Measurements from ENCODE around the gene CEND1.

CEND1 gene

DNA sequence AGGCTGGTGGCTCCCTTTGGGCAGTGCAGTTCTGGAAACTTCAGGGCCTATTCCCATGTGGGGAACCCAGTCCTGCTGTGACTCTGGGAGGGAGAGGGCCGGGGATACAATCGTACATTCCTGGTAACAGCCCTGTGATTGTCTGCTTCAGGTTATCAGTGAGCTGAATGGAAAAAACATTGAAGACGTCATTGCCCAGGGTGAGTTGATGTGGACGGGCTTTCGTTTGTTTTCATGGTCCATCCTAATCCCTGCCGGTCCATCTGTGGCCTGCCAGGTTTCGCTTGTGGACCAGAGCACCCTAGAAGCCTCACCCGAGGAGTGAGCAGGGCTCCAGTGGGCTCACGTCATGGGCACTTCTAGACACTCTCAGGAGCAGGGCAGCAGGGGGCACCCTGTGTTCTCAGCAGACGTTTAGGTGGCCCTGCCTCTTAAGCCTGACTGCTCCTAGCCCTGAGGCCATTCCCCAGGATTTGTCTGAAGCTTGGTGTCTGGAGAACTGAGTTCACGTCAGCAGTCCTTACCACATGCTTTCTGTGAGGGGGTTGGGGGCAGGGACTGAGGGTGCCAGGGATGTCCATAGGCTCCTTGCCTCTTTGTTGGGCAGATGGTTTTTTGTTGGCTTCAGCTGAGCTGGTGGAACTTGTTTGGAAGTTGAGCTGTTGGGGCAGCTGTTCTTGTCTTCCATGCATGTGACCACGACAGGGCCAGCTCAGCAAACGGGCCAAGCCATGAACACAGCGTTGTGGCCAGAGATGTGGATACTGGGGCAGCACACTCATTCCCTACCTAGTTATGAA is 21.8 kb upstream of the CEND1 start:
- DNase-seq (ENCODE audit: low spot score): no peak

DNA sequence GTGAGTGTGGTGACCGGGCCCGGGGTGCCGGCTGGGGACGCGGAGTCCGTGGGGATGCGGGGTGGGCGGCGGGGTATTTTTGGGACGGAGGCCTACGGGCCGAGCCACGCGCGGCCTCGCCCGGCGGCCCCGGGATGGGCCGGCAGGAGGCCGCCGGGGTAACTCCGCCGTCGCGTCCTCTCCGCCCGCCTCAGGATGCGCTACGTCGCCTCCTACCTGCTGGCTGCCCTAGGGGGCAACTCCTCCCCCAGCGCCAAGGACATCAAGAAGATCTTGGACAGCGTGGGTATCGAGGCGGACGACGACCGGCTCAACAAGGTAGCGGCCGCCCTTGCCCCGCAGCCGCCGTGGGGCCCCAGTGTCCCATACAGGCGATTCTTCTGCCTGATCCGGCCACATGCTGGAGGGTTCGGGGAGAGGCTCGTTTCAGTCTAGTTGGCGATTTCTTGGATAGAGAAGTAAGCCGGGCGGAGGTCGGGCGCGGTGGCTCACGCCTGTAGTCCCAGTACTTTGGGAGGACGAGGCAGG is 20.2 kb upstream of the CEND1 start:
- DNase-seq (ENCODE audit: low spot score): no peak

GRCh38 chr11:809287-810039 is 19.6 kb upstream of the CEND1 start, which contains the start of gene RPLP2:
Gene RPLP2, plus strand, starts transcription at chr11:809967. Its CDS starts 268 bp downstream, at chr11:810235.
- peak; percentile 96 for DNase-seq (ENCODE audit: low spot score)

DNA sequence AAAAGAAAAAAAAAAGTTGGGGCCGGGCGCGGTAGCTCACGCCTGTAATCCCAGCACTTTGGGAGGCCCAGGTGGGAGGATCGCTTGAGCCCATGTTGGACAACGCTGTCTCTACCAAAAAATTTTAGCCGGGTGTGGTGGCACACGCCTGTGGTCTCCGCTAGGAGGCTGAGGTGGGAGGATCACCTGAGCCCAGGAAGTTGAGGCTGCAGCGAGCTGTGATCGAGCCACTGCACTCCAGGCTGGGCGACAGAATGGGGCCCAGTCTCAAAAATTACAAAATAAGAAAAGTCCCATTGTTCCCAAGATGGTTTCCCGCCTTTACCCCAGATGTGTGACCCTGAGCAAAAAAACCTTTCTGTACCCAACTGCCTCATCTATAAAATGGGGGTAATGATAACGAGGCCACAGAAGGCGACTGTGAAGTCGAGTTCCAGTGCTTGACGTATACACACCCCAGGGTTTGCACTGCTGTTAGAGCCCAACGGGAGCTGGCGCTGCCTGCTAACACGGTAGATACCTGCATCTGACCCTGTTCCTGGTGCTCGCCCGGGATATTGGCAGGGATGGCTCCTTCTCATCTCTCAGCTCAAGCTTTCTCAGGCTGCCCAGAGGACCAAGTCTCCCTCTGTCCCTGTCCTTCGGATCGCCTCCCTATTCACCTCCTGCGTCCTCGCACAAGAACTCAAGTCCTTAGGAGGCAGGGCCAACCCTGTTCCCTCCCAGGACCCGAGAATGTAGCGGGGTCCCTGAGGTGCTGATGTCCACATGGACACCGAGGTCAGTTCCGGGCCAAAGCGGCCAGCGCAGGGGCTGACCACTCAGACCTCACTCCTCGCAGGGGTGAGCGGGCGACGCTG is 18.8 kb upstream of the CEND1 start:
- DNase-seq (ENCODE audit: low spot score): peak; percentile 76

GRCh38 chr11:804599-804964 is 14.7 kb upstream of the CEND1 start:
- DNase-seq (ENCODE audit: low spot score): no peak

GRCh38 chr11:803770-804598 is 14.1 kb upstream of the CEND1 start:
- DNase-seq (ENCODE audit: low spot score): no peak

GRCh38 chr11:803467-803742 is 13.5 kb upstream of the CEND1 start:
- DNase-seq (ENCODE audit: low spot score): no peak

DNA sequence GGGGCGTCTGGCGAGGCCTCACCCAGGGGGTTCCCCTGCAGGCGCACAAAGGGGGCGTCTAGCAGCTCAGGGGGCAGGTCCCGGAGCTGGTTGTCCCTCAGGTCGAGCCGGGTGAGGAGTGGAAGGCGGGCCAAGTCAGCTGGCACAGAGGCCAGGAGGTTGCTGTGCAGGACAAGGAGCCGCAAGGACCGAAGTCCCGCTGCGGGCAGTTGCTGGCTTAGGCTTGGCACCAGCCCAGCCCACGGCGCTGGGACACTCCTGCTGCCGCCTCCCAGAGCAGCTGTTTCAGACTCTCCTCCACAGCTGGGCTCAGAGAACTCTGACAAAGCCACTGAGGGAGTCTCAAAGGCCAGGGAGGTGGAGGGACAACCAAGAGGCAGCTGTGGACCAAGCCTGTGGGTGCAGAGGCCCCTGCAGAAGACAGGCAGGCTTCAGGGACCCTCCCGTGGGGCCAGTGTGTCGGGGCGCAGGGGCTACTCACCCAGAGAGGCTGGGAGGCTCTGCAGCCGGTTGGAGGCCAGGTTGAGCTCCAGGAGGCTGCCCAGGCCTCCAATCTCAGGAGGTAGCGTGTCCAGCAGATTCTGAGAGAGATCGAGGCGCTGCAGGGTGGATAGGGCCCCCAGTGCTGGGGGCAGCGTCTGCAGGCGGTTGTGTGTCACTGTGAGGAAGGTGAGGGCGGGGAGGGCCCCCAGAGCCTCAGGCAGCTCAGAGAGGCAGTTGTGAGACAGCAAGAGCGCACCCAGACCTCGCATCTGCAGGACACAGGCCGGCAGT is 13.0 kb upstream of the CEND1 start:
- DNase-seq (ENCODE audit: low spot score): no peak

- DNase-seq (ENCODE audit: low spot score): no peak
Observed at GRCh38 chr11:802018-802617, 12.2 kb upstream of the CEND1 start.

- no peak for DNase-seq (ENCODE audit: low spot score)
Observed at GRCh38 chr11:801097-801780, 11.3 kb upstream of the CEND1 start.

DNA sequence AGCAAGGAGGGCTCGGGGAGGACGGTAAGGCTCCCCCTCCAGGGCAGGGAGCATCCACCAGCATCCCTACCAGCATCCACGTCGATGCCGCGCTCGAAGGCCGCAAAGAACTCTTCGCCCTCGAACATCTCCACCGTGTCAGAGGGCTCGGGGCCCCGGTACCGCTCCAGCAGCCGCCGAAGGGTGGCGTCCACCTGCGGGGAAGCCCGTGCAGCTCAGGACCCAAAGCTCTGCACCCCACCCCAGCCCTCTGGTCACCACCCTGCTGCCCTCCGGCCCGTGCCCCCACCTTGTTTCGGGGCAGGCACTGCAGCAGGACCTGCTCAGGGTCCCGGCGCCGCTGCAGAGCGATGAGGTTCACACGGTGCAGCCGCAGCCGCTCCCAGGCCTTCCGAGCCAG is 10.6 kb upstream of the CEND1 start:
- no peak for DNase-seq (ENCODE audit: low spot score)

DNA sequence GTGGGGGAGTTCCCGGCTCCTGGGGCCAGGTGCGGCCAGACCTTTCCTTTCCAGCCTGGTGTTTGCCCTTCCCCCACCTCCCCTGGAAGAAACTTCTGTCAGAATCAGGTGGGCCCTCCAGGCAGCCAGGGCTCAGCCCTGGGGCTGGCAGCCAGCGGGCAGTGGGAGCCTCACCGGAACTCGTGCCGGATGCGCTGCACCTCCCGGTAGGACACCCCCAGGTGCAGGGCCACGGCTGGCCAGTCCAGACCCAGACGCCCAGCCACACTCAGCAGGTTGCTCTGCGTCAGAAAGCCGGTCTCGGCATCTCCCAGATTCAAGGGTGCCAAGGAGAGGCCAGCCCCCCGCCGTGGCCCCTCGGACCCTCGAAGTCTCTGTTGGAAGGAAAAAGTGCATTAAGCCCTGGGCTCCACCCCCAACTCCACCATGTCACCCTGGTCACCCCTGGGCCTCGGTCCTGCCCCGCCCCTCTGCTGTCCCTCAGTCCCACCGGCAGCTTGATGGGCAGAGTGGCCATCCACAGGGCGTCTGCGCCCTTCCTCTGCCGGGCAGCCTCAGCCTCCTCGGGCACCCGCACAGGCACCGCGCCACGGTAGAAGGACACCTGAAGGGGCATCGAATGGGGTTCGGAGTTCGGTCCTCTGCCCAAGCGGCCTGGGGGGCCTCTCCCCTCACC is 9.9 kb upstream of the CEND1 start:
- no peak for DNase-seq (ENCODE audit: low spot score)

DNA sequence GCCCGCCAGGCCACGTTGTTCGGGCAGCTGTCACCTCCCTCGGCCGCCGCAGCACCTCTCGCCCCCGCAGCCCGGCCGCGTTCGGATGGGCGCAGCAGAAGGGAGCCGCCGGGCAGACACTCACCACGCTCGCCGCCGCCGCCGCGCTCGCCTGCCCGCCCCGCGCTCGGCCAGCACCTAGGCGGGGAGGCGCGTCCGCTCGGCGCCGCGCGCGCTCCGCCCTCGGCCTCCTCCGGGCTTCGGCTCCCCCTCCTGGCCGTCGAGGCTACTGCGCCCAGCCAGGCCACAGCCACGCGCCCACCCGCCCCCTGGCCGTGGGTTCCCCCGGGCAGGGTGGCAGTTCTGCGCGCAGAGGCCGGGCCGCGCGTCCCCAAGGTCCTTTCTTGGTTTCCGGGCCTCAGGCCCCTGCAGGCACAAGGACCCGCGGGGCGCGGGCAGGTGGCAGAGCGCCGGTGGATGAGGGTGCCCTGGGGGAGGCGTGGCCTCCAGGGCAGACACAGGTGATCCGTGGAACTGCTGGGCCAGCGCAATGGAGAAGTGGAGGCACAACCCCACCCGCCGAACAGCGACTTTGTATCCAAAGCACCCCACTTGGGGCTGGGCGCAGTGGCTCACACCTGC is 8.3 kb upstream of the CEND1 start, which contains the start of gene SLC25A22:
SLC25A22 (minus strand) TSS at position 189 of the 621 bp plus-strand sequence. CDS start 3,275 bp downstream, outside the sequence.
- DNase-seq (ENCODE audit: low spot score): no peak

DNA sequence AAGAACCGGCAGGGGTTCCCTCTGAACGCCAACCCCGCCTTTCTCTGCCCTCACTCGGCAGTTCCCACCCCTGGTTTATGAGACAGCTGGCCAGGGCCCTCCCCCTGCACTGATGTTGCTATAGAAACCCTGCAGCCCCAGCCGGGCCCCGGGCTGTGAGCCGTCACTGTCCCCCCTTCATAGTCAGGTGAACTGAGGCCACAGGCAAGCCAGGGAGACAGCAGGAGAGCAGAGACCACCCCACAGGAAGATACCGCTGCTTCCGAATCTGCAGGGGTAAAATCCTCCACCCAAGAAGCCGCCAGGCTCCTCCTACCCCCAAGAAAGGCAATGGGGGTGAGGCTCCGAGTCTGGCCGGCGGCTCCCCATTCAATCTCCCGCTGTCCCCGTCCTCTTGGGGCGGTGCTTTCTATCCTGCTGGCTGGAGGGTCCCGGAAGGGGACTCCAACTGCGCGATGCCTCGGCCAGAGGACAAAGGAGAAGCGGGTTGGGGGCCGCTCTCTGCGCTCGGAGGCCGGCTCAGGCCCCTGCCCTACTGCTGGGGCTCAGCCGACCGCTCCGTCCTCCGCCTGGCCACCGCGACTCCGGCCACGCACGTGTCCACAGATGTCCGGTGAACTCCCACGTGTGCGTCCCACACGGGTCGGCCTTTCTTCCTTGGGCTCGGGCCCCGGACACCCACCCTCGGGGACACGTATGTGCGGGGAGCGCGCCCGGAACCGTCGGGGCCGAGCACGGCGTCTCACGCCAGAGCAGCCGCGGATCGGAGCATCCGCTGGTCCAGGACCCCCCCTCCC is 7.6 kb upstream of the CEND1 start:
- peak; percentile 57 for DNase-seq (ENCODE audit: low spot score)

DNA sequence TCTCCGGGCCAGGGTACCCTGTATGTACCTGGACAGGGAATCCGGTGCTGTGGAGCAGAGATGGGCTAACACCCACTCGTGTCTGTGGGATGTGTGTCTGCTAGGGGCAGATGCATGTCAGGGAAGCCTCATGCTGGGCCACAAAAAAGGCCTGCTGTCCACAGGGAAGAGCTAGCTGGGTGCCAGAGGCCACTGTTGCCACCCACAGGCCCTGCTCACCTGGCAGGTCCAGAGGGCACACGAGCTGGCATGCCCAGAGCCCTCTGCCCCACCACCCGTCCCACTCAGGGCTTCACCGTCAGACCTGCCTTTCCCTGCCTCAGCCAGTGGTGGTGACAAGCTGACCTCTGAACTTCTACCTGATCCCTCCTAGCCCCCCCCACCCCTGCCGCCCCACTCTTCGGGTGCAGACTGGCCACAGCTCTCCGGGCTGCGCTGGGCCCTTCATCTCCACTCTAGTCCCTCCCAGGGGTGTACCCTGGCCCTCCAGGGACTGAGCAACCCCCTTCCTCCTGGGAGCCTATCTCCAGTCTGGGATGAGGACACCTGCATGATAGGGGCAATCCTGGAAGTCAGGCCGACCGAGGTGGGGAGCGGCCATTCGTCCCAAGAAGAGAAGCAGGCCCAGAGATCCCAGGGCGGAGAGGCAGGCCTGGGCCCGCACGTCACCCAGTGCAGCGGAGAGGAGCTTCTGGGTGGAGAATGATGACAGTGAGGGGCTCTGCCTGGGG is 6.8 kb upstream of the CEND1 start:
- no peak for DNase-seq (ENCODE audit: low spot score)

DNA sequence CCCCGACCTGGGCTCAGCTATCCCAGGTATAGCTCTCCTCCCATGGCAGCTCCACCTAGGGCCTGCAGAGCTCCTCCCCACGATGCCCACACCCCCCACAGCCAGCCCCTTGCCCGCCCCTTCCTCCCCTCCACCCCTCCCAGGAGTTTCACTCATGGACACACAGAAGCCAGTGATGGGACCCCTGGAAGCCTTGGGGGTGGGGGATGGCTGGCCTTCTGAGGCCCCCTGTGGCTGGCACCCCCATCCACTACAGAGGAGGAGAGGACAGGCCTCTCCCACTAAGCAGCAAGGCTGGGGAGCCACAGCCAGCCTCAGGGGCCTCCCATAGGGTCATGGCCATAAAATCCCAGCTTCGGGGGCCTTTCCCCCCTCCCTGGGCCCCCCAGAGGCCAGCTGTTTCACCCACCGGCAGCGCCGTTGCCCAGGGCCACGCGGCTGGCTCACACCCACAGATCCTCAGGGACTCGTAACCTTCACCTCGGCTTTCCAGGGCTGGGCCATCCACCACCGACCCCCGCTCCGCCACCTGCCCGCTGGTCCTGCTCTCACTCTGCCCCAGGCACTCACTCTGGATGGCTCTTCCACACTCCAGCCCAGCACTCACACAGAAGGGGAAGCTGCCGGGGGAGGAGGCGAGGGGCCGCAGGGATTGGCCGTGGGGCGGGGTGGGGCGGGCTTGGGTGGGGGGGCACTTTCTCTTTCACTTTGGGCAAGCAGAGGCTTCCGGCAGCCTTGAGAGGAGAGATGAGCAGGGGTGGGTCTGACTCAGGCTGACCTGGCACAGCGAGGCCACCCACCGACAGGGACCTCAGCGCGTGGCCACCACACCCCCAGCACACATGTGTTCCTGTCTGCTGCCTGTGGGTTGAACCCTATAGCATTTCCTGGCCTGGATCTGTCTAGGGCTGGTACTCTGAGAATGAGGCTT is 6.0 kb upstream of the CEND1 start:
- DNase-seq (ENCODE audit: low spot score): no peak
